Left colon (tissue), 2 donors: ENCODE data around the gene NUP93. TPM values are rescaled to one million over a fixed set of nuclear protein-coding genes. Genes with fewer than 3 reads are reported as not detected.
"Not testable (repeated sequence)": the region's sequence is repeated elsewhere in the genome, so short reads cannot be mapped to it uniquely, and the experiment has no call there.

Experiments
- ATAC-seq: fragments of 200-7000 bp; cut with Tn5 transposase; one replicate; pipeline ENCODE4 v1.9.1; 2020; ENCODE audit warnings: mild to moderate bottlenecking, moderate library complexity
- DNase-seq, 2 donors: peaks; one replicate each; pipeline ENCODE4 v3.0.0-alpha.2; 2020
- intact Hi-C, 2 donors: fragments of 100-400 bp; cut with DNase I in 1 of 2; cut with micrococcal nuclease in 1 of 2; formaldehyde crosslinking; loops; one replicate each; pipeline versions ENCODE4 v1.11.2 to v1.14.0; 2022; cut with DNase I, micrococcal nuclease
- total RNA-seq, 2 donors: library from RNA; stranded (reverse); fragmentation: NEBNext Ultra II Directional; extraction: Animal tissue kit (Norgen Biotek cat#: 25700); gene quantifications; one replicate each; pipeline ENCODE4 v1.2.1, GENCODE V29; 2021
- donor health status: DM: no; HTN: no; CAD: no.
- donor health status: DM: yes; HTN: yes; CAD: no.

Gene NUP93
- total RNA-seq, 2 donors from 2014 or later, result 34.1 to 52.7 TPM

GRCh38 chr16:56737539-56737938 lies 7.6 kb downstream of the NUP93 start:
- DNase-seq, result no peak
- no peak for ATAC-seq
- intact Hi-C loops, result no loop called here

- ATAC-seq, result no peak
- no peak for DNase-seq
- intact Hi-C loops, result no loop called here
These were observed 8.3 kb downstream of the NUP93 start for GRCh38 chr16:56738221-56738620.

GRCh38 chr16:56739378-56739777 lies 9.4 kb downstream of the NUP93 start:
- ATAC-seq, DNase-seq, intact Hi-C loops: not testable (repeated sequence)

- DNase-seq, result no peak
- no peak for ATAC-seq
- intact Hi-C loops, result no loop called here
These were observed 11.5 kb downstream of the NUP93 start for GRCh38 chr16:56741399-56741798.

- intact Hi-C loops, result no loop called here
- DNase-seq, result no peak
- ATAC-seq, result peak; percentile 14
These were observed 12.4 kb downstream of the NUP93 start for GRCh38 chr16:56742030-56742984.

- intact Hi-C loops, result no loop called here
- ATAC-seq (no peak), DNase-seq (no peak)
These were observed 13.9 kb downstream of the NUP93 start for GRCh38 chr16:56743840-56744239.

GRCh38 chr16:56744996-56745640 lies 15.2 kb downstream of the NUP93 start:
- DNase-seq (no peak), ATAC-seq (no peak)
- intact Hi-C loops, result no loop called here

- DNase-seq (no peak), ATAC-seq (peak; percentile 28)
- intact Hi-C loops, result no loop called here
These were observed 17.6 kb downstream of the NUP93 start for GRCh38 chr16:56747486-56748045.

- ATAC-seq, result no peak
- intact Hi-C loops, result no loop called here
These were observed 18.3 kb downstream of the NUP93 start for GRCh38 chr16:56748191-56748590.

GRCh38 chr16:56748826-56749225 lies 18.9 kb downstream of the NUP93 start:
- intact Hi-C loops, result no loop called here
- DNase-seq (no peak), ATAC-seq (no peak)

More at GRCh38 chr16:56748191-56748590, 18.3 kb downstream of the NUP93 start:
- DNase-seq, result no peak

- DNase-seq (no peak), ATAC-seq (no peak)
- intact Hi-C loops, result no loop called here
These were observed 20.0 kb downstream of the NUP93 start for GRCh38 chr16:56749672-56750491.

- DNase-seq (no peak), ATAC-seq (no peak)
- intact Hi-C loops, result no loop called here
These were observed 23.5 kb downstream of the NUP93 start for GRCh38 chr16:56753410-56753809.

- DNase-seq (no peak), ATAC-seq (no peak)
- intact Hi-C loops, result no loop called here
These were observed 25.1 kb downstream of the NUP93 start for GRCh38 chr16:56755038-56755437.

GRCh38 chr16:56758432-56758831 lies 28.5 kb downstream of the NUP93 start:
- DNase-seq (no peak), ATAC-seq (no peak)
- intact Hi-C loops, result no loop called here

- no peak for DNase-seq
- intact Hi-C loops, result no loop called here
- no peak for ATAC-seq
These were observed 29.0 kb downstream of the NUP93 start for GRCh38 chr16:56758930-56759329.

- DNase-seq (peak in 1 of 2 donors; percentile 30), ATAC-seq (peak; percentile 74)
- intact Hi-C loops, result no loop called here
These were observed 33.5 kb downstream of the NUP93 start for GRCh38 chr16:56763291-56763916.

GRCh38 chr16:56764835-56765234 lies 34.9 kb downstream of the NUP93 start:
- ATAC-seq, result no peak
- no peak for DNase-seq

GRCh38 chr16:56765949-56766348 lies 36.0 kb downstream of the NUP93 start:
- no peak for DNase-seq
- ATAC-seq, result no peak
- intact Hi-C loops, result no loop called here

More at GRCh38 chr16:56764835-56765234, 34.9 kb downstream of the NUP93 start:
- intact Hi-C loops, result no loop called here
